ENCODE measurements around the gene RFX6.

The RFX6 gene

GRCh38 chr6:116894669-116895068 lies 17.6 kb downstream of the RFX6 start:
- DNase-seq (ENCODE audit: low read depth) = no peak

- no peak for DNase-seq (ENCODE audit: low read depth)
Measured at GRCh38 chr6:116895935-116896334, 18.9 kb downstream of the RFX6 start.

- no peak for DNase-seq (ENCODE audit: low read depth)
Measured at GRCh38 chr6:116902634-116903033, 25.6 kb downstream of the RFX6 start.

GRCh38 chr6:116922853-116923548 lies 46.0 kb downstream of the RFX6 start:
- DNase-seq (ENCODE audit: low read depth) = no peak

GRCh38 chr6:116924245-116924644 lies 47.2 kb downstream of the RFX6 start:
- DNase-seq (ENCODE audit: low read depth) = no peak

GRCh38 chr6:116925088-116925794 lies 48.2 kb downstream of the RFX6 start:
- no peak for DNase-seq (ENCODE audit: low read depth)

- no peak for DNase-seq (ENCODE audit: low read depth)
Measured at GRCh38 chr6:116928677-116929076, 51.6 kb downstream of the RFX6 start.

- no peak for DNase-seq (ENCODE audit: low read depth)
Measured at GRCh38 chr6:116929825-116930224, 52.8 kb downstream of the RFX6 start.

GRCh38 chr6:116931456-116931855 lies 54.4 kb downstream of the RFX6 start:
- no peak for DNase-seq (ENCODE audit: low read depth)

GRCh38 chr6:116932496-116932895 lies 55.5 kb downstream of the RFX6 start:
- DNase-seq (ENCODE audit: low read depth) = no peak

GRCh38 chr6:116933485-116933884 lies 56.4 kb downstream of the RFX6 start:
- DNase-seq (ENCODE audit: low read depth) = no peak

- no peak for DNase-seq (ENCODE audit: low read depth)
Measured at GRCh38 chr6:116938305-116938704, 61.3 kb downstream of the RFX6 start.

- no peak for DNase-seq (ENCODE audit: low read depth)
Measured at GRCh38 chr6:116941727-116942126, 64.7 kb downstream of the RFX6 start.

GRCh38 chr6:116945809-116946208 lies 68.8 kb downstream of the RFX6 start:
- no peak for DNase-seq (ENCODE audit: low read depth)

GRCh38 chr6:116948533-116949304 lies 71.7 kb downstream of the RFX6 start:
- no peak for DNase-seq (ENCODE audit: low read depth)

- no peak for DNase-seq (ENCODE audit: low read depth)
Measured at GRCh38 chr6:116949964-116950363, 72.9 kb downstream of the RFX6 start.

- no peak for DNase-seq (ENCODE audit: low read depth)
Measured at GRCh38 chr6:116954335-116954734, 77.3 kb downstream of the RFX6 start.

GRCh38 chr6:116954938-116955337 lies 77.9 kb downstream of the RFX6 start:
- no peak for DNase-seq (ENCODE audit: low read depth)

- DNase-seq (ENCODE audit: low read depth) = no peak
Measured at GRCh38 chr6:116955773-116956172, 78.7 kb downstream of the RFX6 start.

GRCh38 chr6:116963972-116964371 lies 86.9 kb downstream of the RFX6 start:
- no peak for DNase-seq (ENCODE audit: low read depth)

- DNase-seq (ENCODE audit: low read depth) = no peak
Measured at GRCh38 chr6:116966675-116967576, 89.9 kb downstream of the RFX6 start.

Data from GM04504 (cell line).